Fibroblast of the aortic adventitia (primary cell): ENCODE results near the gene UGT1A5. TPM values are rescaled to one million over a fixed set of nuclear protein-coding genes. Genes with fewer than 3 reads are reported as not detected.

Experiments used
- total RNA-seq: library from RNA; depleted of rRNA; stranded (reverse); fragments of >200 nt; gene quantifications from 2 replicates; pipeline ENCODE4 v1.2.3, GENCODE V29; 2012; ENCODE audit warnings: low replicate concordance

The UGT1A5 gene
- total RNA-seq, 1 donor, result not detected

Other genes with a start within 250 kb of the UGT1A5 start
- 40.2 and 75.5 TPM in 2 replicates for gene USP40, start 146.1 kb upstream of the UGT1A5 start, total RNA-seq
- 0.09 TPM in 1 of 2 replicates, not detected in the other for gene UGT1A8, start 95.3 kb upstream of the UGT1A5 start, total RNA-seq
- gene UGT1A10, start 76.5 kb upstream of the UGT1A5 start, total RNA-seq, result 0.41 TPM in 1 of 2 replicates, not detected in the other
- gene UGT1A9, start 41.0 kb upstream of the UGT1A5 start, total RNA-seq, result not detected in 2 replicates
- not detected in 2 replicates for gene UGT1A7, start 31.0 kb upstream of the UGT1A5 start, total RNA-seq
- gene UGT1A6, start 20.0 kb upstream of the UGT1A5 start, total RNA-seq, result 0.09 TPM in 1 of 2 replicates, not detected in the other
- gene UGT1A4, start 5.8 kb downstream of the UGT1A5 start, total RNA-seq, result not detected in 2 replicates
- gene UGT1A3, start 16.1 kb downstream of the UGT1A5 start, total RNA-seq, result not detected in 2 replicates
- not detected in 2 replicates for gene UGT1A1, start 47.4 kb downstream of the UGT1A5 start, total RNA-seq
- gene MROH2A, start 65.4 kb downstream of the UGT1A5 start, total RNA-seq, result under 0.01 TPM in 1 of 2 replicates, not detected in the other
- 1.1 and 34.9 TPM in 2 replicates for gene HJURP, start 141.6 kb downstream of the UGT1A5 start, total RNA-seq
- 0.63 TPM in 1 of 2 replicates, not detected in the other for gene TRPM8, start 204.5 kb downstream of the UGT1A5 start, total RNA-seq